WERI-Rb-1 (cell line): ENCODE data around the gene HOXB4.

Experiments
- DNase-seq: peaks from one replicate; pipeline ENCODE4 v3.0.0-alpha.2; 2020
- H3K27ac ChIP-seq: fragments of 250-450 bp; sonication (Bioruptor Pico); 2 replicates; pipeline ENCODE4 v1.5.1; 2020; ENCODE audit warnings: mild to moderate bottlenecking, moderate library complexity
- H3K27me3 ChIP-seq: fragments of 250-450 bp; sonication (Bioruptor Pico); 2 replicates; pipeline ENCODE4 v1.5.1; 2021; ENCODE audit warnings: mild to moderate bottlenecking, low read depth, moderate library complexity; ENCODE audit not compliant: insufficient read depth, severe bottlenecking
- H3K36me3 ChIP-seq: fragments of 250-450 bp; sonication (Bioruptor Pico); 2 replicates; pipeline ENCODE4 v1.5.1; 2020; ENCODE audit warnings: mild to moderate bottlenecking, moderate library complexity
- H3K4me3 ChIP-seq: 2 replicates; pipeline ENCODE4 v1.5.1; 2011; ENCODE audit warnings: low read depth, mild to moderate bottlenecking, control low read depth, low read length
- H3K9me3 ChIP-seq: fragments of 250-450 bp; sonication (Bioruptor Pico); 2 replicates; pipeline ENCODE4 v1.5.1; 2021; ENCODE audit warnings: mild to moderate bottlenecking, moderate library complexity; ENCODE audit not compliant: severe bottlenecking
- CTCF ChIP-seq: IDR thresholded peaks from 2 replicates; pipeline ENCODE4 v1.5.1; 2011; ENCODE audit warnings: low read depth, mild to moderate bottlenecking, control low read depth, inconsistent platforms, low read length

HOXB4 gene

GRCh38 chr17:48561884-48562810 lies 16.0 kb downstream of the HOXB4 start:
- Histone ChIP-seq H3K27me3 (peaks cover 97% of the 10 kb centered on the region), H3K36me3 (no peaks in the 10 kb centered on the region)

GRCh38 chr17:48559840-48560817 lies 18.0 kb downstream of the HOXB4 start:
- TF ChIP-seq CTCF: no peak
- peaks cover 90% of the 10 kb centered on the region for H3K27me3 ChIP-seq
- DNase-seq: no peak
- H3K36me3 ChIP-seq: no peaks in the 10 kb centered on the region
- H3K27ac ChIP-seq: no peak overlapping the region
- H3K9me3 ChIP-seq: peaks cover 2% of the 10 kb centered on the region
- H3K4me3 ChIP-seq: no peak overlapping the region

More at GRCh38 chr17:48561884-48562810, 16.0 kb downstream of the HOXB4 start:
- no peak overlapping the region for H3K4me3 ChIP-seq
- no peak overlapping the region for H3K27ac ChIP-seq
- peak; percentile 46; the same call in 1 of the 2 replicates for TF ChIP-seq CTCF
- DNase-seq: peak; percentile 51
- H3K9me3 ChIP-seq: peaks cover 2% of the 10 kb centered on the region

GRCh38 chr17:48559122-48559839 lies 18.9 kb downstream of the HOXB4 start:
- Histone ChIP-seq H3K27me3 (peaks cover 91% of the 10 kb centered on the region), H3K4me3 (no peak overlapping the region), H3K36me3 (no peaks in the 10 kb centered on the region), H3K27ac (no peak overlapping the region), H3K9me3 (no peaks in the 10 kb centered on the region)
- TF ChIP-seq CTCF: no peak
- no peak for DNase-seq

GRCh38 chr17:48558831-48559121 lies 19.4 kb downstream of the HOXB4 start:
- Histone ChIP-seq H3K36me3 (no peaks in the 10 kb centered on the region), H3K27me3 (peaks cover 93% of the 10 kb centered on the region), H3K9me3 (no peaks in the 10 kb centered on the region), H3K27ac (no peak overlapping the region), H3K4me3 (no peak overlapping the region)
- TF ChIP-seq CTCF: no peak
- no peak for DNase-seq

GRCh38 chr17:48558057-48558830 lies 19.9 kb downstream of the HOXB4 start:
- Histone ChIP-seq H3K27ac (no peak overlapping the region), H3K9me3 (no peaks in the 10 kb centered on the region), H3K27me3 (peaks cover 93% of the 10 kb centered on the region), H3K36me3 (no peaks in the 10 kb centered on the region), H3K4me3 (no peak overlapping the region)
- TF ChIP-seq CTCF: no peak
- no peak for DNase-seq
